Occipital lobe (tissue), 2 donors: ENCODE measurements around the gene CECR2. TPM values are rescaled to one million over a fixed set of nuclear protein-coding genes. Genes with fewer than 3 reads are reported as not detected.

Experiments used
- DNase-seq: peaks from one replicate; lab custom pipeline; 2025; lab: John Stamatoyannopoulos, UW
- total RNA-seq: library from RNA; depleted of rRNA; stranded (reverse); fragments of >200 nt; gene quantifications from one replicate; pipeline ENCODE4 v1.2.3, GENCODE V29; 2014

Gene CECR2
- total RNA-seq, 1 donor from 2014 or later, result 4.4 TPM

DNA sequence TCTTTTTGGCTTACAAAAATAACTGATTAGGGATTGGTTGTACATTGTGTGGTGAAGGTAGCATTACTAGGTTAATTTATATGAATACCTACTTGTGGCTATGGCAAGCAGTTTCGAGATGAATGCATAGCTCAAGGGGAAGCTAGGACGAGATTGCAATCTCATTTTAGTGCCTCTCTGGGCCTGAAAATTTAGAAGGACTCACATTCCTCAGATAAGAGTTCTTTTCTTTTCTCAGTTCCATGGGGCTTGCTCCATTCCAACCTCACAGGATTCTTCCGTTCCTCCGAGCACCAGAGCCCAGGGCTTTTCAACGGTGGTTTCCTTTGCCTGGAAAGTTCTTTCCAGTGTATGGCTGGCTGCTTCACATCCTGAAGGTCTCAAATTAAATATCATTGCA is 82.1 kb downstream of the CECR2 start:
- no peak for DNase-seq

- no peak for DNase-seq
These were observed 91.6 kb downstream of the CECR2 start for GRCh38 chr22:17460895-17461294.

DNA sequence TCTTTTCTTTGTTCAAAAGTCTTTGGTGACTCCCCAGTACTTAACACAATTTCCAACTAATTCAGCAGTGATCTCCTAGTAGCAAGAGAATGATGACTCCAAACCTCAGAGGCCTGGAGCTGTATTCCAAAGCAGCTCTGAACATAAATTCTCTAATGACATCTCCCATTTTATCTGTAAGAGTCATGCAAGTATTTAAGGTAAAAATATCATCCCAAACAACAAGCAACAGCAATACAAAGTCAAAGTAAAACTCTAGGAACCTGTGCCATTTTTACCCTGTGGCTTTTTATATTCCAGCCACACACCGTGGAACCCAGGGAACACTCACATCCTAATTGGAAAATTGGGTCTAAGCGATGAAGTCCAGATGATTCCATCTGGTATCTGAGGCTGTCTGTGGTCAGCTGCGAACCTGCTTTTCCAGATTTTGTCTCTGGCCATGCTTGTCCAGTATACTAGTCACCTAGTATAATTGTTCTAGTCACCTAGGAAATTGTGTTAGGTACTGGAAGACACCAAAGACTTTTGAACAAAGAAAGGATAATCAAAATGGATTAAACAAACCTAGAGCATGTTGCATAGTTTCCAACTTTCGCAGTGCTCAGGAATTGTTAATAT is 101.7 kb downstream of the CECR2 start:
- DNase-seq, result no peak

DNA sequence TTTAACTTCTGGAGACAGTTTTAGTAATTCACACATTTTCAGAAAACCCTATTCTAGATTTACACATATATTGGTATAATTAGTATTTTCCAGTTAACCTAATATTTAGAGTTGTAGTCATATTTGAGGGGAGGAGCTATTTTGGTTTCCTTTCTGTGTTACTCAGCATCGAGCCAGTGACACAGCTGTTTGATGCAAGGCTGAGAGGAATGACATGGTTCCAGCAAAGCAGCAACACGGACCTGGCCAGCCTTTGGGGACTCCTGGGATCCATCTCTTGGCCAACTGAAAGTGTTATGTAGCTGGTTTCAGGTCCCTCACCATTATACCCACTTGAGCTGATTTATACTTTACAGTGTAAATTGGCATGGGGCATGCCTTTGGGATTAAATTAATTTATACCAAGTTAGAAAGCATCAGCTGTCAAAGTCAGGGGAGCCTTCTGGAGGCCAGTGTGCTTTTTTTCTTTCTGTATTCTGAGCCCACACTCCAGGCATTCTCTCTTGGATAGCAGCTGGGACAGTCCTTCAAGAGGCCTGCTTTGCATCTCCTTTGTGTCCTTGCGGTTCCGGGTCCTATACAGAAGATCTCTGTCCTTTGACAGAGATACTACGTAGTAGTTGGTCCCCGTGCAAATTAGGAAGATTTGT is 102.8 kb downstream of the CECR2 start:
- DNase-seq, result no peak

- no peak for DNase-seq
These were observed 103.7 kb downstream of the CECR2 start for GRCh38 chr22:17472932-17473331.

GRCh38 chr22:17475318-17476230 is 106.3 kb downstream of the CECR2 start:
- DNase-seq, result no peak

DNA sequence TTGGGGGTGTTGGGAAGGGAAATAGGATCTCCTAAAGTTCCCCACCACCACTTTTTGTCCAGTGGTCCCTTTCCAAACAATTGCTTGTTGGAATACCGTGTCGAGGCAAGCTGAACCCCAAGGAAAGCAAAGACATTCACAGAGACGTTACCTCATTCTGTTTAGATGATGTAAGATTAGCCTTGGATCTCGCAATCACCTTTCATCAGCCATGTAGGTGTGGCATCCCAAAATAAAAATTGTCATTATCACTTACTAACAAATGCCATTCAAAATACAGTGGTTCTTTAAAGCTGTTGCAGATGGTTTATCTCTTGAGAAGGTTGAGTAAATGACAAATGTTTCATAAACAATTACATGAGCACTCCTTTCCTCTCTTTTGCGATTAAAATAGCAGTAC is 107.6 kb downstream of the CECR2 start:
- no peak for DNase-seq

GRCh38 chr22:17477391-17477833 is 108.2 kb downstream of the CECR2 start:
- DNase-seq, result no peak

GRCh38 chr22:17479135-17479534 is 109.9 kb downstream of the CECR2 start:
- DNase-seq, result no peak

- DNase-seq, result no peak
These were observed 112.2 kb downstream of the CECR2 start for GRCh38 chr22:17481424-17481823.

- DNase-seq, result no peak
These were observed 114.6 kb downstream of the CECR2 start for GRCh38 chr22:17483688-17484372.

DNA sequence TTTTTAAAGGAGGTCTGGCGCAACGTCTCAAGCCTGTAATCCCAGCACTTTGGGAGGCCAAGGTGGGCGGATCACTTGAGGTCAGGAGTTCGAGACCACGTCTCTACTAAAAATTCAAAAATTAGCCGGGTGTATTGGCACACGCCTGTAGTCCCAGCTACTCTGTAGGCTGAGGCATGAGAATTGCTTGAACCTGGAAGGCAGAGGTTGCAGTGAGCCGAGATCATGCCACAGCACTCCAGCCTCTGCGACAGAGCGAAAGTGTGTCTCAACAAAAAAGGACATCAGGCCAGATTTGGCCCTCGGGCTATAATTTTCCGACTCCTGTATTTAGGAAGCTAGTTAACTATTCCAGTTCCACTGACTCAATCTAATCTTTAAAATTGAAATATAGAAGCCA is 115.3 kb downstream of the CECR2 start:
- DNase-seq, result no peak

GRCh38 chr22:17486313-17486712 is 117.1 kb downstream of the CECR2 start:
- DNase-seq, result no peak

DNA sequence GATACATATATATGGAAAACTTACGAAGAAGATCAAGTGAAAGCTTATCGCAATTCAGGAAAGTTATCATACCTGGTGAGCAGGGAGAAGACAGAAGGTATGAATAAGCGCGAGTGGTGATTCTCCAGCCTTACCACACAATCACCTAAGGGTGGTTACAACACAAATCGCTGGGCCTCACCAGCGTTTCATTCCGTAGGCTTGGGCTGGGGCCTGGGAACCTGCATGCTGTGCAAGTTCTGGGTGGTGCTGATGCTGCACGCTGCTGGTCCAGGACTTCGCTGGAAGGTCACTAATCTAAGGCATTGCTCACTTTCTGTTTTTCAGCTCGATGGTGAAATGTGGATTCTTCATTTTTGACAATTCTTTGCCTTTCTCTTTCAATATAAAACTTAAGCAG is 117.5 kb downstream of the CECR2 start:
- no peak for DNase-seq

- DNase-seq, result no peak
These were observed 119.8 kb downstream of the CECR2 start for GRCh38 chr22:17489101-17489500.

DNA sequence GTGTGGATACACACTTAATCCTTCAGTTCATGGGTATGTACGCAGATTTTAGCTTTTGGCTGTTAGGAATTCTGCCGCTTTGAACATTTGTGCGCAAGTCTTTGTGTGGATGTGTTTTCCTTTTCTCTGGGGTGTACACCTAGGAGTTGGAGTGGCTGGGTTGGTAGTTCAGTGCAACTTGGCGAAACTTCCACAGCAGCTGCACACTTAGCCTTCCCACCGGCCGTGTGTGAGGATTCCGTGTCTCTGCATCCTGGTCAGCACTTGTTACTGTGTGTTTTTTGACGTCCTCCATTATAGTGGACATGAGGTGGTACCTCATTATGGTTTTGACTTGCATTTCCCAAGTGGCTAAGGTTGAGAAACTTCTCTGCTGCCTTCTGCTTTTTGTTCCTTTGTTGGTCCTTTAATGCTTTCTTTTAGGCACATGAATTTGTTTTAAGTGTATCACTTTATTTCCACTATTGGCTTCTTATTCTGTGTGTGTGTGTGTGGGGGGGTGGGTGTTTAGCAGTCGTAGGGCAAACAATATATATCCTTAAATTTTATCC is 121.9 kb downstream of the CECR2 start:
- no peak for DNase-seq

DNA sequence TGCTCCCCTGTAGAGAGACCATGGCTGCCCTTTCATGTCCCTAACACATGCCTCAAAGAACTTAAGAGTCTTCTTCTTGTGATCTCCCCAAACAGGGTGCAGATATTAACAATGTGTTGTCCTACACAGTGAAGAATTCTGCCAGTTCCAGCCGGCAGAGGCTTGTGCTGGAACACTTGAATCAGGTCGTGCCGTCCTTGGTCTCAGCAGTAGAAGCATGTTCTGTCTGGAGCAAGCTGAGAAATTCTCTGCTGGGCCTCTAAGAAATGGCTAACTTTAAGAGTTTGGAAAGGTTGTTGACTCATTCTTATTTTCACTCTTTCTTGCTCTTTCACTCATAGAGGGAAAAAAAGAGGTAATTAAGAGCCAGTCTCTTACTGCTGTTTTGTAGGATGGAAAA is 123.0 kb downstream of the CECR2 start:
- no peak for DNase-seq

- no peak for DNase-seq
These were observed 124.2 kb downstream of the CECR2 start for GRCh38 chr22:17493419-17493981.

- DNase-seq, result no peak
These were observed 127.6 kb downstream of the CECR2 start for GRCh38 chr22:17496841-17497240.

DNA sequence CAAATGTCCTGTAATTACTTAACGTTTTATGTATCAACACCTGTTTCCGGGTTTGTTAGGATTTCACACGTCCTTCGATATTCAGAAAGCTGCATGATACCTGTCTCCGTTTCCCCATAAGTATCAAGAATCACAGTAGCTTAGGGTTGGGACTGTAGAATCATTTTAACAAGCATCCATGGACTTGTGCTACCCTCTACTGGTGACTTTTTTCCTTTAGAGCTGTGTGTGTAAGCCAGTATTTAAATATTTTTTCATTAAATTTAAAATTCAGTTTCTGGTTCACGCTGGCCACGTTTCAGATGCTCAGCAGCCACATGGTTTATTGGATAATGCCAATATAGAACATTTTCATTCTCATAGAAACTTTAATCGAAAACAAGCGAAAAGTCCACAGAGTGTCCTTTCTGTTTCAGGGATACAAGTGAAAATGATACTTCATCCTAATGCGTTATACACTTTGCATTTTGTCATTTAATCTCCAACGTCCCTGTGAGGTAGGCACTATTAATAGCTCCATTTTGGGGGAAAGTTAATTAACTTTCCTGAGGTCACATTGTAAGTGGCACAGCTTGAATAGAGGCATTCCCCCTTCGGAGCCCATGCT is 132.5 kb downstream of the CECR2 start:
- no peak for DNase-seq

DNA sequence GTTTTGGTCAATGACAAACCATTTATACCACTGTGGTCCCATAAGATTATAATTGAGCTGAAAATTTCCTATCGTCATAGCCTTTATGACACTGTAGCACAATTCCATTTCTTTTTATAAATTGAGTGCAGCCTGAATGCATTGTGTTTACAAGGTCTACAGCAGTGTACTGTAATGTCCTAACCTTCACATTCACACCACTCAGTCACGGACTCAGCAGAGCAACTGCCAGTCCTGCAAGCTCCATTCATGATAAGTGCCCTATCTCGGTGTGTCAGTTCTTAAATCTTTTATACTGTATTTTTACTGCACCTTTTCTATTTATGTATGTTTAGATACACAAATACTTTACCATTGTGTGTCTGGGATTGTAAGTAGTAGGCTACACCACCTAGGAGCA is 138.8 kb downstream of the CECR2 start:
- no peak for DNase-seq
